ENCODE data around the gene FBXO48.
"Not testable (repeated sequence)": the region's sequence is repeated elsewhere in the genome, so short reads cannot be mapped to it uniquely, and the experiment has no call there.

The FBXO48 gene, protein sequence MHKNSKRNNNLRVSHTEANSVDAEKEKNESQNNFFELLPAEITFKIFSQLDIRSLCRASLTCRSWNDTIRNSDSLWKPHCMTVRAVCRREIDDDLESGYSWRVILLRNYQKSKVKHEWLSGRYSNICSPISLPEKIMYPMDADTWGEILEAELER

DNA sequence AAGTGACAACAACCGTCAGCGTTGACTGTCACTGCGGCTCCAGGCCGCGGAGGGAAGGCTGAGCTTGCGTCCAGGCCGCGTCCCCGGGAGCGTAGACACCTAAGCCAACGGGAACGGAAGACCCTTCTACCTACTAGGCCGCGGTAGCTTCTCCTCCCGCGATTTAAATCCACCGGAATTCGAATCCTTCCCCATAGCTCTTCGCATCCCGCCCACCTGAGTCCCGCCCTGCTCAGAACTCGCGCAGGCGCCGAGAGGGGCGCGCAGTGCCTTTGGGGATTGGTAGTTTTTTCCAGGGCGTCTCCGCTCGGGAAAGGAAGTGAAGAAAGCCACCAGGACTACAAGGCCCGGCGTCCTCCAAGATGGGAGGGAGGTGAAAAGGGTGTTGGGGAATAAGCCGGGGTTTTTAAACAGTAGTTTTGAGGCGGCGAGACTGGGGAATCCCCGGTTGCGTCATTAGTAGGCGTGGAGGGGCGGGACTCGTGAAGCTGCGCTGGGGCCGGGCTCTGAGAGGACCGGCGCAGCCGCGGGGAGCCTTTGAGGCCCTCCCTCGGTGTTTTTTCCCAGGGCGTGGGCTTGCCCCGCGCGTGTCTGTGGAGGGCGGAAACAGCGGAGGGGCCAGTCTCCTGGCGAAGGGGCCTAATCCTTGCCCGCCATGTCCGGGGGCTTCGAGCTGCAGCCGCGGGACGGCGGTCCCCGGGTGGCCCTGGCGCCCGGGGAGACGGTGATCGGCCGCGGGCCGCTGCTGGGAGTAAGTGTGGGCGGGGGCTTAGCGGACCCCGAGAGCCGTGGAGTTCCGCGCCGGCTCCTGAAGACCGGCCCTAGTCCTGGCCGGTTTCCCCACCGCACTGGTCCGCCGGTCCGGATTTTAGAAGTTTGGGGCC lies at the start of gene FBXO48, which contains the start of gene APLF:
Gene FBXO48 (minus strand): TSS at position 218 of the 884 bp plus-strand sequence. CDS start 2,149 bp downstream, outside the sequence.
Gene APLF (plus strand): TSS at position 509 of the 884 bp plus-strand sequence. CDS start 147 bp downstream, at position 656.
- peak; percentile 100 for DNase-seq (ENCODE audit: low spot score)

DNA sequence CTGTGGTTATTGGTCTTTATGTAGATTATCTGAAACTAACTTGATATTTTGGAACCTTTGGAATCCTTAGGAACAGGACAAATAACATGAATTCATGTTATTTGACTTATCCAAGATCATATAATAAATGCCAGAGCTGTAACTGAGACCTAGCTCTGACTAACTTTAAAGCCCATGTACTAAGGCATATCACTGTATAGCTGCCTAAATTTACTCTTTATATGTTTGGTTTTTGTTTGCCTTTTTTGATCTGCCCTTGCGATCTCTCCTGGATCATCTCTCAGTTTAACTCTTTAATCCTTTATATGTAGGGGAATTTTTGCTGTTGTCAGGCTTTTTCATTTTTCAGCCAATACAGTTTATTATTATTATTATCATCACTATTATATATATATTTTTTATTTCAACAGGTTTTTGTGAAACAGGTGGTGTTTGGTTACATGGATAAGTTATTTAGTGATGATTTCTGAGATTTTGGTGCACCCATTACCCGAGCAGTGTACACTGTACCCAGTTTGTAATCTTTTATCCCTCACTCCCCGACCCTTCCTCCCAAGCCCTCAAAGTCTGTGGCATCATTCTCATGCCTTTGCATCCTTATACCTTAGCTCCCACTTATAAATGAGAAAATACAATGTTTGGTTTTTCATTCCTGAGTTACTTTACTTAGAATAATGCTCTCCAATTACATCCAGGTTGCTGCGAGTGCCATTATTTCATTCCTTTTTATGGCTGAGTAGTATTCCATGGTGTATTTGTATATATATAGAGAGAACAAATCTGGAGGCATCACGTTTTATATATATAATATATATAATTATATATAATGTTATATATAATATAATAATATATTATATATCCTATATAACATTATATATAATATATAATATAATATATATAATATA lies 49.2 kb upstream of the FBXO48 start:
- no peak for DNase-seq (ENCODE audit: low spot score)

DNA sequence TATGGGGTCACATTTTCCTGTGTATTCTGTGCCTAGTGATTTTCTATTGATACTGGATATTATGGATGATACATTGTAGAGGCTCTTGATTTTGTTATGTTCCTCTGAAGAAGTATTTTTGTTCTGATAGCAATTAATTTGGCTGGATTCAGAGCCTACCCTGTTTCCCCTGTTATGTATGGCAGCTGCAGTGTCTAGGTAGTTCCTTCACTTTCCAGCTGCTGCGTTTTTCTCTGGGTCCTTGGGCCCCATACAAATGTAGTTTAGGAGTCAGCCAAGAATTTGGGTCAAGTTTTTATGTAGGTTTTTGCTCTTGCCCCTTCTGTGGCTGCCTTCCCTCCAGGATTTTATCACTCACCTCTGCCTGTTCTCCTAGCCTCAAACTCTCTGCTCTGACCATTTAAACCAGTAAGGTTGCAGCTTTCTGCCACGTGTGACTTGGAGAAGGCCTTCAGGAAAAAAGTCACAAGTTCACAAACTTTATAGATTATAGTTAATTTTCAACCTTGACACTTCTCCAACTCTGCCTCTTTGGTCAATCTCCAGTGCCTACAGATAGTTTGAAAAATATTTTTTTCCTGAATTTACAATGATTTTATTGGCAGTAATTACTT lies 47.3 kb upstream of the FBXO48 start:
- no peak for DNase-seq (ENCODE audit: low spot score)

DNA sequence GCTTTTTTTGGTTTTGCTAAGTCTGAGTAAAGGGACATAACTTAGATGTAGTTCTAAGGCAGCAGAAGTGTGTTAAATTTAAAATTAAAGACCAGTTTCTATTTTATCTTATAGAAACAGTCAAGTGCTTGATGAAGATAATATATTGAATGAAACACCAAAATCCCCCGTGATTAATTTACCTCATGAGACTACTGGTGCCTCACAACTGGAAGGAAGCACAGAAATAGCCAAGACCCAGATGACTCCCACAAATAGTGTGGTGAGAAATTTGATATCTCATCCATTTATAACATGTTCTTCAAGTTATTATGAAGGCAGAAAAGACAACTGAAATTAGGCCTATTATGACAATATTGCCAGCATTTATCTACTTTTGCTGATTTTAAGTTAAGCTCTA lies 45.9 kb upstream of the FBXO48 start:
- DNase-seq (ENCODE audit: low spot score): no peak

DNA sequence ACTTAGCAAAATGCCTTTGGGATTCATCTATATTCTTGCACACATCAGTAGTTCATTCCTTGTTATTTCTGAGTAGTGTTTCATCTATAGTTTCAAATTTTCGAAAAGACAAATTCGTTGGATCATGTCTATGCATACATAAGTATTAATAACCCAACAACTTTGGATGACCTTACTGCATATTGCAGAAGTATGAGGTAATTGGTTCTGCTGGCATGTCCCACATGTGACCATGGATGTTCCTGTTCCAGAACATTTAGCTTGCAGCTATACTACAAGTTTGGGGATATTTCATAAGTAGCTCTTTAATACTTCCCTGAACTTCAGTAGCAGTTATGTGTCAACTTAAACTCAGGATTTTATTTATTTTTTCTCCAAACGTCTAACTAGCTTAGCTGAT lies 45.2 kb upstream of the FBXO48 start:
- no peak for DNase-seq (ENCODE audit: low spot score)

DNA sequence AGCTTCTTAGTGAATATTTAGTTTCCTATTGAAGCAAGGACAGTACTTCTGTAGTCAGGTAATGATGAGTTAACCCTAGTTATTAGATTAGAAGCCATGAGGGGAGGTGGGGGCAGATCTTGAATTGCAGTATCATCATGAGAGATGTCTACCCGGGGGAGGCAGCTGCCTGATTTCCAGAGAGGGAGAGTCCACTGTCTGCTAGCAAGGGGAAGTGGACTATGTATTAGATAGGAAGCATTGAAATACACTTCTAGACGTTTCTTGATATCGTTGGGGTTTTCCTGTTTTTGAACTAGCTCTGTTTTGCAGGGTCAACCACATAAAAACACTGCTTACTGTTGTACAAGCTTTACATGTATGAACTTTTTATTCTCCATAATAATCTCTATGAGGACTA lies 39.1 kb upstream of the FBXO48 start:
- no peak for DNase-seq (ENCODE audit: low spot score)

DNA sequence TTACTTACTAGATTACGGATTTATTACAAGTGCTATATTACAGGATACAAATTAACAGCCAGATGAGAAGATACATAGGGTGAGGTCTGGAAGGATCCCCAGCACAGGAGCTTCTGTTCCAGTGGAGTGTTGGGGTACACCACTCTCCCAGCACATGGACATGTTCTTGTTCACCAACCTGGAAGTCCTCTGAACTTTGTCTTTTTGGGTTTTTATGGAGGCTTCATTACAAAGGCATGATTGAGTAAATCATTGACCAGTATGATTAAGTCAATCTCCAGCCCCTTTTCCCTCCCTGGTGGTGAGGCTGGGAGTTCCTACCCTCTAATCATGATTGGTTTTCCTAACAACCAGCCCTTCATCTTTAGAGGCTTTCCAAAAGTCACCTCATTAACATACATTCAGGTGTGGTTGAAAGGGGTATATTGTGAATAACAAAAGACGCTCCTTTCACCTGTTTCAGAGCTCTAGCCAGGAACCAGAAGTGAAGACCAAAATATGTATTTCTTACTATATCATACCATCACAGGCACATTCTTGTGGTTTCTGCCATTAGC lies 38.6 kb upstream of the FBXO48 start:
- DNase-seq (ENCODE audit: low spot score): no peak

DNA sequence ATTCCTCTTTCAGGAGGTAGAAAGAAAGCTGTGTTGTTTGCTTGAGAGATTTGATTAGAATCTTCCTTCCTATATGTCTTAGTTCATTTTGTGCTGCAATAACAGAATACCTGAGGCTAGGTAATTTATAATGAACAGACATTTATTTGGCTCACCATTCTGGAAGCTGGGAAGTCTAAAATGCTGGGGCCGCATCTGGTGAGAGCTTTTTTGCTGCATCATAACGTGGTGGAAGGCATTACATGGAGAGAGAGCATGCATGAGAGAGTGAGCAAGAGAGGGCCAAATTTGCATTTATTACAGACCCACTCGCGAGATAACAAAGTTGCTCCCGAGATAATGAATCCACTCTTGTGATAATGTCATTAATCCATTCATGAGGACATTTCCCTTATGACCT lies 34.7 kb upstream of the FBXO48 start:
- no peak for DNase-seq (ENCODE audit: low spot score)

DNA sequence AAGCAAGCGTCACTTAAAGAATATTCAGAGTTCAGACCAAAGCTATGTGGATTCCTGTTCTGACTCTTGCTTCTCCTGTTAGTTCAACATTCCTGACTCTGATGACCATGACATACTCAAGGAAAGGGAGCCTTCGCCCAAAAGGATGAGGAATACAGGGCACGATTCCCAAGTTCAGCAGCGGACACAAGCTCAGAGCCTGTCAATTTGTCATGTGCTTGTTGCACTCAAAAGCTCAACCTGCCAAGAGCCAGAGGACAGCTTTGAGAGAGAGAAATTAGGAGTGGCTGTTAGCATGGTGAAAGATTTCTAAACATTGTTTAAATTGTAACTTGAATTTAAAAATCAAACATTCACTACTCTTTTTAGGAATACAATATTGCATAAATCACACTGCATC lies 33.6 kb upstream of the FBXO48 start:
- peak; percentile 2 for DNase-seq (ENCODE audit: low spot score)

DNA sequence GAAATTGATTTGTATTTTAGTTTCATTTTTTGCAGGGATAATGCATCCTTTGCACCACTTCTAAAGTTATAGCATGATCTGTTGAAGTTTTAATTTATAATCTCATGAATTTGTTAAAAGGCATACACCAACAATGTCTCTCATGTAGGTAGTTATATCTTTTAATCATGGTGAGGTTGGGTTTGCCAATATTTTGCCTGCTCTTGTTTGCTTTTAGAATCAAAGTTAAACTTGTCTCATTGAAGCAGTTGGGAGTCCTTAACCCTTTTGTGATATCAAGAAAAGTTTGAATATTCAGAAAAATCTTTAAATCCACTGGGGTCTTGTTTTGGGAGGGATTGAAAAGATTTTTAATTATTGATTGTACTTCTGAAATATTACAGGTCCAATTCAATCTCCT lies 32.0 kb upstream of the FBXO48 start:
- no peak for DNase-seq (ENCODE audit: low spot score)

DNA sequence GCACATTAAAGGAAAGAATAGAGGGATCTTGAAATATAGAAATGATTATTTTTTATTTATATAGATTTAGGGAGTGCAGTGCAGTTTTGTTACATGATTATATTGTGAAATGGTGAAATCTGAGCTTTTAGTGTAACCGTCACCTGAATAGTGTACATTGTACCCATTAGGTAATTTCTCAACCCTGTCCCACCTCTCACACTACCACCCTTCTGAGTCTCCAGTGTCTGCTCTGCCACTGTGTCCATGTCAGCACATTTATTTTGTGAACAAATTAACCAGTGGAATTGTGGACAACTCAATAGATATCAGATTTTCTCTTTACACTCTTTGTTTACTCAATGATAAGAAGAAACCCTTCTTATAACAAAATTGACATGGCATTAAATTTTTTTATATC lies 24.5 kb upstream of the FBXO48 start:
- no peak for DNase-seq (ENCODE audit: low spot score)

DNA sequence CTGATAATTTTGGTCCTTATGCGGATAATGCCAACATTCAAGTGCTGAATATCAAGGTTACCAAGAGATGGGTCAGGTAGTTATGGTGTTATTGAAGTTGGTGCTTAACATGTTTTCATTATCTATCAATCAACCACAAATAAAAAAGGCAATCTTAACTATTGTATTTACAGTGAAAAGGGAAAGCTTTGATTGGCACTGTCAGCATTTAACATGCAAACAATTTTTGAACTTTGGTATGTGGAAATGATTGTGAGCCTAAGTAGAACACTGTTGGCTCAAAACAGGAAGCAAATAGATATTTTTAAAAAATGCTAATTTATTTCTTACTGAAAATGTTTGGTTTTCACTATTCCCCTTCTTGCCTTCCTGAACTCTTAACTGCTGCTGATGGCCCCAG lies 22.2 kb upstream of the FBXO48 start:
- DNase-seq (ENCODE audit: low spot score): no peak

DNA sequence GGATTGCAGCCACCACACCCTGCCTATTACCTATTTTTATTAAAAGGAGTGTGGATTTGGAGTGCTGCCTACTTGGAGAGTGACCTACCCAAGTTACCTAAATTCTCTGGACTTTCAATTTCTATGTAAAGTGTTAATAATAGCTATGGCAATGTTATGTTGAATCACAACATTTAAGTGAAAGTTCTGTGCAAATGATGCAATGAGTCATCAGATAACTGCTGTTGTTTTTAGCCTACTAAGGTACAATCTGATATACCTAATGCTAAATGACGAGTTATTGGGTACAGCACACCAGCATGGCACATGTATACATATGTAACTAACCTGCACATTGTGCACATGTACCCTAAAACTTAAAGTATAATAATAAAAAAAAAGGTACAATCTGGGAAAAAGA lies 21.5 kb upstream of the FBXO48 start:
- not testable (repeated sequence) for DNase-seq (ENCODE audit: low spot score)

DNA sequence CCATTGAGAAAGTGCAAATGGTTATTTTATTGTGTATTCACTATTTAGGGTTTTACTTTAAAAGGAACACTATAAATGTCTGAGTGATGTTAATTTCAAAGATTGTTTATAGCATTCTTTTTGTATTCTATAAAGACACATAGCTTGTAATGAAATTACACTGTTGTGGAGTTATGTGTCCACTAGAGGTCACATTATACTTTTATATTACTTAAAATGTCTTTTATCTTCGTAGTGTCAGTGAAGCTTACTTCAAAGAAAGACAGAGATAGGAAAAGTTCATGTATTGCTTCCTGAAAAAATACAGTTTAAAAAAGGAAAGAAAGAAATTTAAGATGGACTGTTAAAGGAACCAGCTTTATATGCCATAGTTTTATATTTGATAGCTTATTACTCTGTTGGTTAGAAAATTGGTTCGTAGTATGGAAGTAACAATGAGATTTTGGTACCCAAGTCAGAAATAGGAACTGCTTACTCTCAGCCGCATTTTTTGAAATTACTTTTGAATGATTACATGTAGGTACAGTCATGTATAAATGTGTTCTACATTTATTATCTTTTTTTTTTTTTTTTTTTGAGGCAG lies 20.8 kb upstream of the FBXO48 start:
- DNase-seq (ENCODE audit: low spot score): peak; percentile 40

DNA sequence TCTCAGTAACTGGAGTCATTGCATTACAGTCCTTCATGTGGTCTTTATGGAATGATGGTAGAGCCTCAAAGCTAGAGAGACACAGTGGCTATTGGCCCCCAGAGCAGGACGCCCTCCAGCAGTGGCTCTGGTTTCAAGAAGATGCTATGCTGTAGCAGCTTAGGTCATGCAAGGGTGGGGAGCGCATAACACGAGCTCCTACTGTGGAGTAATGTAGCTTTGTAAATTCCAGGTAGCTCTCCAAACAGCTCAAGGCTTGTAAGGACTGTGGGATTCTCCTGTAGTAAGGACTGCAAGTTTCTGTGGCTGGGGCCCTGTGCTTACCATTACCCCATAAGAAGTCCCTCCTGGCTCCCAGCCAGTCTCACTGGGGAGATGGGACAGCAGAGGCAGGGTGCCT lies 15.9 kb upstream of the FBXO48 start:
- DNase-seq (ENCODE audit: low spot score): no peak

DNA sequence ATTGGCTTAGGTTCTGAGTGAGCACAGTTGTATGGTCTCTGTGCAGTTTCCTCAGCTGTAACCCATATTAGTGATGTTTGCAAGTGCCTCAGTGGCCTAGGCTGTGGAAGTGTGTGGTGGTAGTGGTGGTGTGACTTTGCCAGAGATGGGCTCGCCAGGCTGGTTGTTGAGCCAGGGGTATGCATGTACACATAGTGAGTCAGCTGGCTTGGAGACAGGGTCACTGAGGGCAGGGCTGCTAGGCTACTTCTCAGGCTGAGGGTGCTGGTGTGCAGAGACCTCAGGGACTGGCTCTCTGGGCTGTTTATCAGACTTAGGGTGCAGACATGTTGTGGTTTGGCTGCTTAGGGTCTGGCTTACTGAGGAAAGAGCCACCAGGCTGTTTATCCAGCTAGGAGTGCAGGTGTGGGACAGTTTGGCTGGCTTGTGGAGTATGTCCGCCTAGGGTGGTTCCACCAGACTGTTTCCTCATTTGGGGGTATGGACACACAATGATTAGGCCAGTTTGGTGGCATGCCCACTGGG lies 15.3 kb upstream of the FBXO48 start:
- DNase-seq (ENCODE audit: low spot score): no peak

DNA sequence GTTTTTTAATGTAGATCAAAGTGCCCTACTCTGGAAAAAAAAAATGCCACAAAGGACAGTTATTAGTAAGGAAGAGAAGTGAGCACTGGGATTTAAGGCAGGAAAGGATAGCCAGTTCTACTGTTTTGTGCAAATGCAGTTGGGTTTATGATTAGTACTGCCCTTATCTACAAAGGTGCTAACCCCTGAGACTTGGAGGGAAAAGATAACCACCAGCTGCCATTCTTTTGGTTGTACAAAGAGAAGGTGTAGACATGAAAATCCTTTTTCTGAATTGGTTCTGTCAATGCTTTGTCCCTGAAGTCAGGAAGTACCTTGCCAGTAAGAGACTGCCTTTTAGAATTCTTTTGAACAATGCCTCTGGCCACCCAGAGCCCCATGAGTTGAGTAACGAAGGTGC lies 11.6 kb upstream of the FBXO48 start:
- no peak for DNase-seq (ENCODE audit: low spot score)

DNA sequence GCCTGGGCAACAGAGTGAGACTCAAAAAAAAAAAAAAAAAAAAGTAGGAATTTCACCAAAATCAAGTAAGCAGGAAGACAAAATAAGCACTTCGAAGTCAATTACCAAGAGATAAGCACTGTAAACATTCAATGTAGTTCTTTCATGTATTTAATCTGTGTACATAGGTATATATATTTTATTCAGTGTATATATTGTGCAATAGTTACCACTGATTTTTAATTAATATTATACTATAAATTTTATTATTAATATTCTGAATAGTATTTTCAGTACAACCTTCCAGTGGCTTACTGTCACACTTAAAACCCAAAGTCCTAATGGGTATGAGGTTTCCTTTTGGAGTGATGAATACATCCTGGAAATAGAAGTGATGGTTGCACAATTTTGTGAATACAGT lies 9.4 kb upstream of the FBXO48 start:
- no peak for DNase-seq (ENCODE audit: low spot score)

DNA sequence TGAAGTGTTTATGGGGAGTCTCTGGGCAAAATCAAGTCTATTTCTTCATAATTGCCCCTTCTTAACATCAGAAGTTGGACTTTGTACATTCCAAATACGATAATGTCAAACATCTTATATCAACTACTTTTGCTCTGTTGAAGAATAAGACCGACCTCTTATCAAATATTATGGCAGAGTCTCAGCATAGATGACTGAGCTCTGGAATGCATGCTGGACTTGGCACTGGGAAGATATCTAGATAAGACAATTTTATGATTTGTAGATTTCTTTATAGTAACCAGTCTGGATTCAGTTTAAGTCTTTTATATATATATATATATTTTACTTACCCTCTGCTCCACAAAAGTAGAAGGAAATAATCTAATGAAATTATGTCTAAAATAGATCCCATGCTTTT lies 8.5 kb upstream of the FBXO48 start:
- no peak for DNase-seq (ENCODE audit: low spot score)

DNA sequence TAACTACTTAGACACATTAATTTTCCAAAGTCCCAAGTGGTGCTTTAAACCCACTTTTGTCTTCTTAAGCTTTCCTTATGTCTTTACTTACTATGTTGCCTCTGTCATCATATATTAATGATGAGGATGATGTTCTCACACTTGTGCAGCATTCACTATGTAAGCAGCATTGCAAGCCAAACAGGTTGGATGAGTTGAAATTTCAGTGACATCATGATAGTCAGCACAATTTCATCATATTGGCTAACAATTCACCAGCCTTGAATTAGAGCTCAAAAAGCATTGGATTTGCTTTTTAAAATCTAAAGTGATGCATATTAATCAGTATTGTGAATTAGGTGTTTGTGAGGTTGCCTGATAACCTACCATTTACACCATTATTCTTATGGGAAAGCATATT lies 8.0 kb upstream of the FBXO48 start:
- no peak for DNase-seq (ENCODE audit: low spot score)

DNA sequence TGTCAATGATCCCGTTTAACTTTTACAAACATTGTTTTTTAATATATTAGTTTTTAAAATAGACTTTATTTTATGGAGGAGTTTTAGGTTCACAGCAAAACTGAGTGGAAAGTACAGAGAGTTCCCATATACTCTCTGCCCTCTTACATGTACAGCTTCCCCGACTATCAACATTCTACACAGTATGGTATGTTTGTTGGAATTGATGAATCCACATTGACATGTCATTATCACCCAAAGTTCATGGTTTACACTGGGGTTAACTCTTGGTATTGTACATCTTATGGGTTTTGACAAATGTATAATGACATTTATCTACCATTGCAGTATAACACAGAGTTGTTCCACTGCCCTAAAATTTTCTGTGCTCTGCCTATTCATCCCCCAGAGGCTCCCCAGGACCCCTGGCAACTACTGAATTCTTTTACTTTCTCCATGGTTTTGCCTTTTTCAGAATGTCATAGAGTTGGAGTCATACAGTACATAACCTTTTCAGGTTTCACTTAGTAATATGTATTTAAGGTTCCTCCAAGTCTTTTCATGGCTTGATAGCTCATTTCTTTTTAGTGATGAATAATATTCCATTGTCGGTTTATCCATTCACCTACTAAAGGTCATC lies 5.8 kb upstream of the FBXO48 start:
- DNase-seq (ENCODE audit: low spot score): no peak
